K562 (cell line): Measurements from ENCODE around the gene ANKRD13D. TPM values are rescaled to one million over a fixed set of nuclear protein-coding genes. Genes with fewer than 3 reads are reported as not detected.

Experiments used
- ATAC-seq: fragments of 200-7000 bp; cut with Tn5 transposase; 3 replicates; pipeline ENCODE4 v1.9.1; 2020; ENCODE audit warnings: moderate library complexity
- BruUV-seq: library from RNA; stranded (reverse); fragments of 400-500 nt; replicated peaks from 2 replicates; lab custom pipeline; 2021; lab: Mats Ljungman, UMichigan
- CTCF ChIA-PET: fragments of 300-600 bp; formaldehyde crosslinking; extraction: SDS; loops from one replicate; lab custom pipeline; 2021; ENCODE audit warnings: low intra/inter-chr PET ratio; lab: Yijun Ruan, JAX
- POLR2A ChIA-PET: fragments of 300-600, 350-650 bp; sonication (Branson Sonifier 250); formaldehyde crosslinking; extraction: SDS; loops from one replicate; lab custom pipeline; 2021; ENCODE audit warnings: antibody characterized with exemption, inconsistent platforms; lab: Yijun Ruan, JAX
- DNase-seq, 4 experiments: peaks; one replicate each; pipeline versions ENCODE4 v3.0.0 to v3.0.0-alpha.2; 2011 to 2018; ENCODE audit warnings: low spot score in 3 of 4, mixed read lengths in 3 of 4; ENCODE audit errors: extremely low read depth in 1 of 4
- FAIRE-seq: peaks from 2 replicates; lab custom pipeline; 2011; peaks lifted over from hg19 to GRCh38; lab: Jason Lieb, UNC
- H2AFZ ChIP-seq: 2 replicates; pipeline ENCODE4 v1.6.0; 2011; ENCODE audit warnings: low read depth, low read length, control low read depth, inconsistent platforms
- H3K27ac ChIP-seq: fragments of 200-600 bp; 3 replicates; pipeline ENCODE4 v1.8.0; 2011; ENCODE audit warnings: low read depth, mild to moderate bottlenecking, control low read depth, inconsistent platforms, low read length, moderate library complexity, mixed read lengths; ENCODE audit errors: extremely low read depth
- H3K27me3 ChIP-seq, 2 experiments: fragments of 300-600 bp in 1 of 2; 2 replicates in 1 of 2; 3 replicates in 1 of 2; pipeline versions ENCODE4 v1.6.0 to v1.8.0; 2011; ENCODE audit warnings: inconsistent platforms in 2 of 2, low read length in 2 of 2, mild to moderate bottlenecking in 1 of 2, mixed read lengths in 1 of 2, moderate library complexity in 1 of 2; ENCODE audit not compliant: control insufficient read depth in 2 of 2, insufficient read depth in 2 of 2
- H3K36me3 ChIP-seq: fragments of 300-600 bp; 3 replicates; pipeline ENCODE4 v1.8.0; 2011; ENCODE audit warnings: mild to moderate bottlenecking, low read length, inconsistent platforms; ENCODE audit not compliant: control insufficient read depth, insufficient read depth
- H3K4me1 ChIP-seq, 2 experiments: fragments of 200-600 bp in 1 of 2; replicated peaks in 1 of 2; 2 replicates in 1 of 2; 3 replicates in 1 of 2; pipeline versions ENCODE4 v1.5.1 to v1.8.0; 2011; ENCODE audit warnings: inconsistent platforms in 2 of 2, low read length in 2 of 2, mild to moderate bottlenecking in 1 of 2, mixed read lengths in 1 of 2, moderate library complexity in 1 of 2; ENCODE audit not compliant: control insufficient read depth in 2 of 2, insufficient read depth in 2 of 2
- H3K4me2 ChIP-seq: 2 replicates; pipeline ENCODE4 v1.6.1; 2011; ENCODE audit warnings: low read length, control low read depth, inconsistent platforms, mixed read lengths; ENCODE audit not compliant: insufficient read depth
- H3K4me3 ChIP-seq: fragments of 200-600 bp; sonication (generic), shearing (Covaris generic); 2 replicates; pipeline ENCODE4 v1.5.1; 2016; ENCODE audit warnings: control low read depth, inconsistent platforms
- H3K79me2 ChIP-seq: fragments of 200-600 bp; 3 replicates; pipeline ENCODE4 v1.8.0; 2011; ENCODE audit warnings: low read length, inconsistent platforms; ENCODE audit not compliant: control insufficient read depth, insufficient read depth
- H3K9ac ChIP-seq, 2 experiments: 2 replicates each; pipeline versions ENCODE4 v1.6.0 to v1.6.1; 2011; ENCODE audit warnings: low read depth in 2 of 2, low read length in 2 of 2, control low read depth in 1 of 2, inconsistent platforms in 1 of 2, mild to moderate bottlenecking in 1 of 2, mixed read lengths in 1 of 2; ENCODE audit not compliant: insufficient read depth in 1 of 2
- H3K9me1 ChIP-seq: one replicate; pipeline ENCODE4 v1.6.0; 2011; ENCODE audit warnings: inconsistent platforms, mild to moderate bottlenecking, low read length, moderate library complexity; ENCODE audit not compliant: control insufficient read depth, insufficient read depth
- H3K9me3 ChIP-seq: replicated peaks from 2 replicates; pipeline ENCODE4 v1.5.1; 2011; ENCODE audit warnings: low read depth, low read length, inconsistent platforms; ENCODE audit not compliant: control insufficient read depth, insufficient read depth
- H4K20me1 ChIP-seq: replicated peaks from 2 replicates; pipeline ENCODE4 v1.6.1; 2011; ENCODE audit warnings: low read length, inconsistent platforms, mixed read lengths; ENCODE audit not compliant: control insufficient read depth, insufficient read depth
- CHD4 ChIP-seq: fragments of 200-600 bp; sonication (generic); IDR thresholded peaks from 3 replicates; pipeline ENCODE4 v1.6.1; 2012; ENCODE audit warnings: low read depth, mild to moderate bottlenecking, mixed read lengths, low read length, inconsistent platforms; ENCODE audit not compliant: insufficient read depth, insufficient replicate concordance, poor library complexity, severe bottlenecking
- CTCF ChIP-seq, 3 experiments: IDR thresholded peaks in 2 of 3; conservative IDR thresholded peaks in 1 of 3; 2 replicates each; pipeline ENCODE4 v1.5.1; 2011 to 2012; ENCODE audit warnings: low read length in 3 of 3, mild to moderate bottlenecking in 3 of 3, control low read depth in 2 of 3, improper control_type of control experiment in 1 of 3, inconsistent platforms in 1 of 3, low read depth in 1 of 3, mixed read lengths in 1 of 3, moderate library complexity in 1 of 3; ENCODE audit not compliant: insufficient read depth in 2 of 3
- DEAF1 ChIP-seq: fragments of 450-650 bp; formaldehyde crosslinking; IDR thresholded peaks from 2 replicates; pipeline ENCODE4 v1.4.0; 2020; ENCODE audit warnings: mild to moderate bottlenecking, moderate library complexity
- HOXB6 ChIP-seq: fragments of 250-450 bp; sonication (Bioruptor Pico); IDR thresholded peaks from 2 replicates; pipeline ENCODE4 v1.5.1; 2022; ENCODE audit warnings: mild to moderate bottlenecking, borderline replicate concordance
- IFI16 ChIP-seq: fragments of 250-450 bp; sonication (Bioruptor Pico); IDR thresholded peaks from 2 replicates; pipeline ENCODE4 v2.1.2; 2022; ENCODE audit warnings: mild to moderate bottlenecking, inconsistent platforms
- NR0B1 ChIP-seq: fragments of 450-650 bp; IDR thresholded peaks from one replicate; pipeline ENCODE4 v1.6.1; 2018; ENCODE audit warnings: mild to moderate bottlenecking, moderate library complexity; ENCODE audit not compliant: partially characterized antibody
- NR1H2 ChIP-seq: sonication (generic); formaldehyde crosslinking; IDR thresholded peaks from 2 replicates; pipeline ENCODE4 v1.4.0; 2020; ENCODE audit warnings: mild to moderate bottlenecking, missing genetic modification reagents
- PHB ChIP-seq: fragments of 250-450 bp; sonication (Bioruptor Pico); IDR thresholded peaks from 2 replicates; pipeline ENCODE4 v1.5.0; 2021
- POLR3G ChIP-seq: IDR thresholded peaks from 2 replicates; pipeline ENCODE4 v1.6.1; 2011; ENCODE audit not compliant: insufficient read length, insufficient replicate concordance; ENCODE audit errors: extremely low read depth
- SAFB ChIP-seq: fragments of 200-400 bp; formaldehyde crosslinking; IDR thresholded peaks from 2 replicates; pipeline ENCODE4 v1.6.1; 2017; ENCODE audit warnings: low read depth, low read length, borderline replicate concordance
- TBL1XR1 ChIP-seq, 2 experiments: IDR thresholded peaks; 2 replicates each; pipeline ENCODE4 v1.6.1; 2012; ENCODE audit warnings: improper control_type of control experiment in 2 of 2, low read length in 2 of 2, mild to moderate bottlenecking in 1 of 2
- TRIM24 ChIP-seq, 2 experiments: fragments of 450-650 bp; IDR thresholded peaks; 2 replicates each; pipeline ENCODE4 v1.6.1; 2016
- ZNF197 ChIP-seq: fragments of 200-800 bp; sonication (Bioruptor generic); IDR thresholded peaks from 2 replicates; pipeline ENCODE4 v1.6.1; 2016; ENCODE audit warnings: low read depth, missing genetic modification characterization, missing compliant biosample characterization
- ZNF239 ChIP-seq: fragments of 250-450 bp; sonication (Bioruptor Pico); IDR thresholded peaks from 2 replicates; pipeline ENCODE4 v1.4.0; 2020; ENCODE audit warnings: mild to moderate bottlenecking
- ZNF445 ChIP-seq: fragments of 250-450 bp; sonication (Bioruptor Pico); IDR thresholded peaks from 2 replicates; pipeline ENCODE4 v1.4.0; 2020; ENCODE audit warnings: low read depth, mild to moderate bottlenecking, moderate library complexity
- ZNF584 ChIP-seq: fragments of 200-800 bp; sonication (Bioruptor generic); IDR thresholded peaks from 2 replicates; pipeline ENCODE4 v1.6.1; 2016; ENCODE audit warnings: low read depth, mild to moderate bottlenecking, missing genetic modification characterization, missing compliant biosample characterization
- WGBS: fragments of 100-300 bp; shearing (Covaris generic); methylation state at CpG from one replicate; pipeline ENCODE4 v1.1.6; 2016; ENCODE audit warnings: low coverage, mixed read lengths; ENCODE audit not compliant: insufficient coverage; ENCODE audit errors: missing lambda C conversion rate; 5-methylcytosine and 5-hydroxymethylcytosine counted together
- in situ Hi-C: fragments of 300-500 bp; cut with MboI; formaldehyde crosslinking; loops from 4 replicates; pipeline ENCODE4 v1.15.0; 2018; ENCODE audit warnings: inconsistent platforms, mixed read lengths
- intact Hi-C: fragments of 100-400 bp; cut with micrococcal nuclease; formaldehyde crosslinking; loops from 2 replicates; pipeline ENCODE4 v1.14.2; 2022
- polyA plus RNA-seq, 8 experiments: library from polyadenylated mRNA; depleted of rRNA in 4 of 8; stranded (reverse) in 5 of 8; unstranded in 3 of 8; fragments of >200 nt; fragmentation: Nextera tagmentation in 2 of 8; fragmentation: Illumina TruSeq in 1 of 8; extraction: Ambion mirVana in 2 of 8; extraction: Trizol in 1 of 8; gene quantifications; 2 replicates each; pipeline versions ENCODE4 v1.2.1 to v1.2.3, GENCODE V29; 2011 to 2014; ENCODE audit warnings: inconsistent platforms in 1 of 8, missing spikeins in 1 of 8
- total RNA-seq, 7 experiments: library from RNA; depleted of rRNA in 6 of 7; stranded (reverse); fragments of >200 nt in 6 of 7; fragmentation: Illumina TruSeq in 2 of 7; extraction: Trizol in 2 of 7; gene quantifications; 2 replicates each; pipeline versions ENCODE4 v1.2.1 to v1.2.3, GENCODE V29; 2011 to 2021; ENCODE audit warnings: low replicate concordance in 1 of 7

The ANKRD13D gene
- total and polyA plus RNA-seq, 9 of the 15 experiments (the other 6 are each of a cell fraction or from before 2014, with no cell fraction given): 0.94 to 40.9 (median 22.4) TPM

GRCh38 chr11:67317205-67317887 lies 28.2 kb downstream of the ANKRD13D start:
- peak; percentile 88 for ATAC-seq
- CTCF ChIA-PET: interaction anchor here (0.6 to 3.1 kb wide), 9 partner anchors 27 to 263 kb away, joined by 3 to 35 read pairs (median 7); partner anchors contain the start of genes ANKRD13D and GRK2
- FAIRE-seq: peak; percentile 88
- TF ChIP-seq PHB (CRISPR knock-in tag) (peak; percentile 14; the same call in 1 of the 2 replicates), POLR3G (no peak), CTCF (IDR thresholded peaks at IDR 0.05 in 2 of 3, conservative IDR thresholded peaks at IDR 0.05 in 1 of 3; ENCODE audit: insufficient read depth in 2 of 3, low read depth in 1 of 3, low read length in 3 of 3) (peak; percentile 95 to 99 (median 96)), ZNF197 (CRISPR knock-in tag) (no peak), SAFB (no peak), NR1H2 (CRISPR knock-in tag) (no peak), DEAF1 (CRISPR knock-in tag) (peak; percentile 99), TBL1XR1 (IDR thresholded peaks at IDR 0.05; ENCODE audit: low read length in 2 of 2) (peak; percentile 65 to 78; a peak in 1 of 4 replicates), TRIM24 (IDR thresholded peaks at IDR 0.05) (peak in 1 of 2 experiments; percentile 50; a peak in 1 of 4 replicates), HOXB6 (CRISPR knock-in tag) (no peak), ZNF239 (CRISPR knock-in tag) (no peak), CHD4 (no peak), NR0B1 (no peak), ZNF584 (CRISPR knock-in tag) (no peak), IFI16 (CRISPR knock-in tag) (no peak), ZNF445 (no peak)

More at GRCh38 chr11:67317205-67317887, 28.2 kb downstream of the ANKRD13D start:
- Histone ChIP-seq H3K4me2 (peak overlapping the region; percentile 87), H3K4me3 (peak overlapping the region; percentile 57), H2AFZ (peak overlapping the region; percentile 95), H3K27ac (peak overlapping the region; percentile 80), H3K9me1 (no peaks in the 10 kb centered on the region), H3K9ac (peak overlapping the region; percentile 80 to 93), H3K79me2 (peaks cover 6% of the 10 kb centered on the region; the same call in 1 of the 3 replicates), H4K20me1 (no peaks in the 10 kb centered on the region), H3K4me1 (peaks cover 36 to 39% of the 10 kb centered on the region in 2 experiments), H3K36me3 (no peaks in the 10 kb centered on the region; the same call in 2 of the 3 replicates), H3K9me3 (no peaks in the 10 kb centered on the region), H3K27me3 (no peaks in the 10 kb centered on the region)
- POLR2A ChIA-PET: interaction anchor here (0.6 to 1.7 kb wide), 21 partner anchors 10 to 1597 kb away, joined by 3 to 10 read pairs (median 5); partner anchors contain the start of genes ANKRD13D, CLCF1, GRK2 and POLD4
- WGBS: 1% methylated on average over 46 of the region's 55 CpGs
- in situ Hi-C loops (loop anchor here (5.0 kb wide), 1 partner anchor 235 kb away; no protein-coding TSS in a partner anchor), intact Hi-C loops (loop anchor here (1.0 to 2.0 kb wide), 4 partner anchors 29 to 236 kb away; partner anchors contain the start of gene ANKRD13D)
- peak; percentile 96 to 99 (median 98) for DNase-seq
- TSS peak; percentile 98 for BruUV-seq
